HG03469 (cell line): ENCODE results near the gene CCDC136.

Experiments used
- ATAC-seq: cut with Tn5 transposase; IDR thresholded peaks from one replicate; pipeline ENCODE4 v1.9.1; 2021; ENCODE audit warnings: mild to moderate bottlenecking, moderate library complexity, moderate number of reproducible peaks; ENCODE audit not compliant: unreplicated experiment

CCDC136 gene

GRCh38 chr7:128801667-128802418, 10.1 kb downstream of the CCDC136 start:
- ATAC-seq = no peak

- no peak for ATAC-seq
Observed at GRCh38 chr7:128804484-128804883, 12.7 kb downstream of the CCDC136 start.

GRCh38 chr7:128805225-128805624, 13.5 kb downstream of the CCDC136 start:
- no peak for ATAC-seq

- no peak for ATAC-seq
Observed at GRCh38 chr7:128807191-128807590, 15.4 kb downstream of the CCDC136 start.

GRCh38 chr7:128809363-128809762, 17.6 kb downstream of the CCDC136 start:
- ATAC-seq = no peak

GRCh38 chr7:128810473-128810872, 18.7 kb downstream of the CCDC136 start:
- no peak for ATAC-seq

GRCh38 chr7:128810997-128811396, 19.2 kb downstream of the CCDC136 start:
- ATAC-seq = no peak

GRCh38 chr7:128811631-128812430, 20.1 kb downstream of the CCDC136 start:
- no peak for ATAC-seq

GRCh38 chr7:128812514-128813168, 20.9 kb downstream of the CCDC136 start:
- ATAC-seq = no peak

GRCh38 chr7:128814499-128814898, 22.7 kb downstream of the CCDC136 start:
- ATAC-seq = no peak

- ATAC-seq = no peak
Observed at GRCh38 chr7:128815289-128815942, 23.6 kb downstream of the CCDC136 start.

GRCh38 chr7:128818694-128819093, 26.9 kb downstream of the CCDC136 start:
- ATAC-seq = no peak

GRCh38 chr7:128821724-128822123, 30.0 kb downstream of the CCDC136 start:
- no peak for ATAC-seq

GRCh38 chr7:128826512-128826911, 34.7 kb downstream of the CCDC136 start:
- ATAC-seq = no peak

- ATAC-seq = no peak
Observed at GRCh38 chr7:128826916-128827247, 35.1 kb downstream of the CCDC136 start.

- no peak for ATAC-seq
Observed at GRCh38 chr7:128827248-128827958, 35.6 kb downstream of the CCDC136 start.

- ATAC-seq = no peak
Observed at GRCh38 chr7:128827971-128828711, 36.4 kb downstream of the CCDC136 start.

GRCh38 chr7:128829391-128830166, 37.8 kb downstream of the CCDC136 start:
- ATAC-seq = no peak
